Naive thymus-derived CD4-positive, alpha-beta T cell (primary cell): Measurements from ENCODE around the gene PTPRN. TPM values are rescaled to one million over a fixed set of nuclear protein-coding genes. Genes with fewer than 3 reads are reported as not detected.

Experiments
- ATAC-seq: fragments of 150-1000 bp; cut with Tn5 transposase; 2 replicates; pipeline ENCODE4 v1.10.0; 2021; ENCODE audit warnings: mild to moderate bottlenecking, moderate library complexity
- CTCF ChIA-PET: fragments of 350-600 bp; sonication (Branson Sonifier 250); formaldehyde crosslinking; loops from one replicate; lab custom pipeline; 2021; ENCODE audit warnings: antibody characterized with exemption; lab: Charles Lee
- POLR2A ChIA-PET: fragments of 350-600 bp; sonication (Branson Sonifier 250); formaldehyde crosslinking; loops from one replicate; lab custom pipeline; 2021; ENCODE audit warnings: antibody characterized with exemption, inconsistent platforms; lab: Charles Lee
- DNase-seq, 9 donors: peaks; one replicate each; pipeline versions ENCODE4 v3.0.0 to v3.0.0-alpha.2; 2020 to 2022; ENCODE audit warnings: mixed read lengths in 1 of 9
- H3K27ac ChIP-seq: one replicate; pipeline ENCODE4 v1.7.0; 2013; ENCODE audit warnings: mild to moderate bottlenecking, low read depth, low read length, moderate library complexity
- H3K27me3 ChIP-seq, 2 donors: one replicate each; pipeline ENCODE4 v1.7.0; 2013; ENCODE audit warnings: low read length in 2 of 2, mild to moderate bottlenecking in 2 of 2, moderate library complexity in 2 of 2; ENCODE audit not compliant: control insufficient read depth in 2 of 2, insufficient read depth in 2 of 2
- H3K36me3 ChIP-seq, 3 experiments: 1 replicate in 2 of 3; 2 replicates in 1 of 3; pipeline ENCODE4 v1.7.0; 2013; ENCODE audit warnings: low read length in 3 of 3, mild to moderate bottlenecking in 3 of 3, moderate library complexity in 1 of 3; ENCODE audit not compliant: insufficient read depth in 3 of 3, control insufficient read depth in 2 of 3
- H3K4me1 ChIP-seq, 2 donors: one replicate each; pipeline ENCODE4 v1.7.0; 2013; ENCODE audit warnings: low read length in 2 of 2, mild to moderate bottlenecking in 2 of 2, moderate library complexity in 1 of 2; ENCODE audit not compliant: control insufficient read depth in 2 of 2, insufficient read depth in 2 of 2
- H3K4me3 ChIP-seq: 2 replicates; pipeline ENCODE4 v1.7.0; 2013; ENCODE audit warnings: mild to moderate bottlenecking, low read length
- H3K9me3 ChIP-seq, 3 experiments: 1 replicate in 2 of 3; 2 replicates in 1 of 3; pipeline ENCODE4 v1.7.0; 2013; ENCODE audit warnings: low read length in 3 of 3; ENCODE audit not compliant: control insufficient read depth in 2 of 3
- H3K27ac Mint-ChIP-seq, 9 donors: one replicate each; pipeline ENCODE4 v1.8.0; 2020 to 2022; ENCODE audit warnings: mixed read lengths in 9 of 9, mild to moderate bottlenecking in 8 of 9, moderate library complexity in 5 of 9, inconsistent platforms in 2 of 9
- H3K27me3 Mint-ChIP-seq, 5 donors: one replicate each; pipeline ENCODE4 v1.8.0; 2021 to 2022; ENCODE audit warnings: mixed read lengths in 5 of 5, mild to moderate bottlenecking in 1 of 5
- H3K36me3 Mint-ChIP-seq, 5 donors: one replicate each; pipeline ENCODE4 v1.8.0; 2020 to 2022; ENCODE audit warnings: mixed read lengths in 5 of 5, mild to moderate bottlenecking in 3 of 5, inconsistent platforms in 1 of 5
- H3K4me1 Mint-ChIP-seq, 7 donors: one replicate each; pipeline ENCODE4 v1.8.0; 2020 to 2022; ENCODE audit warnings: mixed read lengths in 7 of 7, mild to moderate bottlenecking in 3 of 7, inconsistent platforms in 1 of 7
- H3K4me3 Mint-ChIP-seq, 10 donors: one replicate each; pipeline ENCODE4 v1.8.0; 2020 to 2022; ENCODE audit warnings: mild to moderate bottlenecking in 10 of 10, mixed read lengths in 10 of 10, moderate library complexity in 6 of 10, inconsistent platforms in 2 of 10
- H3K9me3 Mint-ChIP-seq, 11 donors: one replicate each; pipeline ENCODE4 v1.8.0; 2020 to 2022; ENCODE audit warnings: mixed read lengths in 11 of 11, mild to moderate bottlenecking in 4 of 11, inconsistent platforms in 1 of 11, moderate library complexity in 1 of 11
- intact Hi-C, 2 donors: fragments of 100-400 bp; cut with micrococcal nuclease; formaldehyde crosslinking; loops; one replicate each; pipeline ENCODE4 v1.15.1; 2023
- polyA plus RNA-seq, 2 donors: library from polyadenylated mRNA; unstranded; fragments of 300-500 nt; fragmentation: Illumina TruSeq; gene quantifications; one replicate each; pipeline ENCODE4 v1.2.3, GENCODE V29; 2021
- total RNA-seq, 6 experiments: library from RNA in 5 of 6; stranded (reverse) in 5 of 6; gene quantifications; 1 replicate in 5 of 6; 2 replicates in 1 of 6; pipeline ENCODE4 v1.2.3 and lab custom pipeline; 2021 to 2026

PTPRN gene
- total and polyA plus RNA-seq, 7 experiments from 2014 or later: 0.48 TPM; not detected in 6

- CTCF ChIA-PET: interaction anchor here (0.6 to 12.9 kb wide), 12 partner anchors 8 to 989 kb away, joined by 3 to 194 read pairs (median 5); partner anchors contain the start of genes ANKZF1, ATG9A, CNPPD1 and TUBA4A
- H3K4me1 Mint-ChIP-seq: peaks cover 32 to 58% (median 53%) of the 10 kb centered on the region in 7 donors
- peak overlapping the region; percentile 73 for H3K4me3 ChIP-seq
- H3K4me1 ChIP-seq: peaks cover 22 to 33% of the 10 kb centered on the region in 2 donors
- H3K27ac Mint-ChIP-seq: peak overlapping the region; percentile 94 to 100 (median 99)
- peaks cover 11 to 34% (median 28%) of the 10 kb centered on the region in 3 experiments for H3K36me3 ChIP-seq
- peak overlapping the region; percentile 98 for H3K27ac ChIP-seq
- DNase-seq (no peak), ATAC-seq (no peak)
- H3K4me3 Mint-ChIP-seq: peak overlapping the region; percentile 85 to 98 (median 97)
- H3K9me3 ChIP-seq: no peaks in the 10 kb centered on the region
- intact Hi-C loops: loop anchor here (1.0 to 5.0 kb wide), 25 partner anchors 16 to 710 kb away; partner anchors contain the start of genes ANKZF1 (in 2 of the 2), ATG9A (in 2 of the 2), CNOT9 (in 2 of the 2) and GMPPA (in 2 of the 2)
- no peaks in the 10 kb centered on the region for H3K27me3 ChIP-seq
- POLR2A ChIA-PET: interaction anchor here (0.6 to 8.2 kb wide), 20 partner anchors 9 to 264 kb away, joined by 3 to 214 read pairs (median 4); partner anchors contain the start of genes ABCB6, ANKZF1, ATG9A and CHPF
- no peaks in the 10 kb centered on the region for H3K9me3 Mint-ChIP-seq
- peaks cover 0 to 25% (median 8%) of the 10 kb centered on the region in 5 donors for H3K36me3 Mint-ChIP-seq
- H3K27me3 Mint-ChIP-seq: peaks cover 0 to 5% (median 0%) of the 10 kb centered on the region in 5 donors
Observed at GRCh38 chr2:219278655-219279150, 30.5 kb downstream of the PTPRN start.

DNA sequence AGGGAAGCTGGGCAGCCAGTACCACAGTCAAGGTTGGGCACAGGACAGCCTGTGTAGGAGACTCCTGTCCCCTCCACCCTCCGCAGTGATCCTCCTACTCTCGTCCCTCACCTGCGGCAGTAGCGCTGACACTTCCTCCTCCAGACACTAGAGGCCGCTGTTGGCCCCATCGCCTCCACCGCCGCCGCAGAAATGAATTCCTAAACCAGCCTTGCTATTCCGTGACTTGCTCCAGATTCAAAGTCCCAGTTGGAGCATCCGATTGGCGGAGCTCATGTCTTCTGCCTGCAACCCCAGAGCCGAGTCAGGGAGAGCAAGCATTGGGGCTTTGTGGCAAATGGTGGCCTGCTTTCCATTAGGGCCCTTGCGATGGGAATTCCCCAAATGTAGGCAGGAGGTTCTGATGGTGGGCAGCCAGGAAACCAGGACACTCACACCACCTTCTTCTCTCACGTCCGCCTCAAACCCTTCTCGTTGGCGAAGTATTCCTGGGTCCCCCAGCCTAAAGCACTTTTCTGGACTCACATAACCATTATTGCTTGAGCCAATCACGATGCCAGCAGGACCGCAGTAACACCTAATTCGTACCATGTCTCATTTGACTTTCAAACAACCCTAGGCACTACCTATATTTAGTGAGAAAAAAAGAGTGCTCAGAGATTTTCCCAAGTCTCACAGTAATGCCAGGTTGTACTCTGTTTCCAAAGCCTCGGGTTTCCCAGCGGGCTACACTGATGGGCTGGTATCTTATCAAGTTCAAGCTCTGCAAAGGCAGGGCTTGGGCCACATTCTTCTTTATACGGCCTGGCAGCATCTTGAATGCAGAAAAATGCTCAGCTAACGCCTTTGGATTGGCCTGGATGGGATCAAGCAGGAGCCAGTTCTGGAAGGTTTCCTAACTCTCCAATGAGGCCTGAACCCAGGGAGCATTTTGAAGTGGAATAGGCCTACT, 31.2 kb downstream of the PTPRN start:
- Mint-ChIP-seq H3K27ac (peak overlapping the region; percentile 94 to 100 (median 99)), H3K4me3 (peak overlapping the region; percentile 76 to 98 (median 94))

GRCh38 chr2:219274361-219274921, 34.8 kb downstream of the PTPRN start:
- ATAC-seq (no peak), DNase-seq (no peak)
- H3K27me3 ChIP-seq: no peaks in the 10 kb centered on the region
- peaks cover 13 to 17% of the 10 kb centered on the region in 2 donors for H3K4me1 ChIP-seq
- POLR2A ChIA-PET: interaction anchor here (0.9 to 3.2 kb wide), 3 partner anchors 19 to 22 kb away, joined by 3 to 12 read pairs (median 3); partner anchors contain the start of genes TUBA4A and TUBA4B
- peaks cover 15 to 22% (median 22%) of the 10 kb centered on the region in 7 donors for H3K4me1 Mint-ChIP-seq
- H3K36me3 ChIP-seq: no peaks in the 10 kb centered on the region
- no peaks in the 10 kb centered on the region for H3K9me3 Mint-ChIP-seq
- H3K27ac Mint-ChIP-seq: no peak overlapping the region
- CTCF ChIA-PET: interaction anchor here (1.2 to 12.9 kb wide), 3 partner anchors 12 to 22 kb away, joined by 4 to 194 read pairs (median 20); partner anchors contain the start of gene TUBA4A
- peaks cover 0 to 11% (median 0%) of the 10 kb centered on the region in 5 donors for H3K27me3 Mint-ChIP-seq
- intact Hi-C loops: no loop called here
- H3K4me3 Mint-ChIP-seq: no peak overlapping the region
- no peak overlapping the region for H3K27ac ChIP-seq
- no peaks in the 10 kb centered on the region for H3K36me3 Mint-ChIP-seq
- no peak overlapping the region for H3K4me3 ChIP-seq
- H3K9me3 ChIP-seq: no peaks in the 10 kb centered on the region

More for the DNA sequence above, 31.2 kb downstream of the PTPRN start:
- Mint-ChIP-seq H3K9me3 (no peaks in the 10 kb centered on the region), H3K27me3 (peaks cover 0 to 7% (median 0%) of the 10 kb centered on the region in 5 donors), H3K36me3 (peaks cover 0 to 20% (median 7%) of the 10 kb centered on the region in 5 donors), H3K4me1 (peaks cover 31 to 55% (median 50%) of the 10 kb centered on the region in 7 donors)
- Histone ChIP-seq H3K9me3 (no peaks in the 10 kb centered on the region), H3K27me3 (no peaks in the 10 kb centered on the region), H3K4me3 (peak overlapping the region; percentile 73), H3K27ac (peak overlapping the region; percentile 98), H3K36me3 (peaks cover 11 to 27% (median 24%) of the 10 kb centered on the region in 3 experiments), H3K4me1 (peaks cover 22 to 33% of the 10 kb centered on the region in 2 donors)
- CTCF ChIA-PET: interaction anchor here (0.9 to 12.9 kb wide), 11 partner anchors 18 to 119 kb away, joined by 3 to 194 read pairs (median 4); partner anchors contain the start of genes ANKZF1, ATG9A, CNPPD1 and TUBA4A
- intact Hi-C loops: loop anchor here (1.0 to 5.0 kb wide), 8 partner anchors 14 to 606 kb away; partner anchors contain the start of genes ABCB6 (in 1 of the 2), CHPF (in 1 of the 2), RNF25 (in 1 of the 2) and STK11IP (in 1 of the 2)
- ATAC-seq (no peak), DNase-seq (peak; percentile 60 to 83 (median 72))
- POLR2A ChIA-PET: interaction anchor here (0.8 to 8.2 kb wide), 14 partner anchors 8 to 265 kb away, joined by 3 to 214 read pairs (median 6); partner anchors contain the start of genes ANKZF1, ATG9A, CHPF and CNPPD1

DNA sequence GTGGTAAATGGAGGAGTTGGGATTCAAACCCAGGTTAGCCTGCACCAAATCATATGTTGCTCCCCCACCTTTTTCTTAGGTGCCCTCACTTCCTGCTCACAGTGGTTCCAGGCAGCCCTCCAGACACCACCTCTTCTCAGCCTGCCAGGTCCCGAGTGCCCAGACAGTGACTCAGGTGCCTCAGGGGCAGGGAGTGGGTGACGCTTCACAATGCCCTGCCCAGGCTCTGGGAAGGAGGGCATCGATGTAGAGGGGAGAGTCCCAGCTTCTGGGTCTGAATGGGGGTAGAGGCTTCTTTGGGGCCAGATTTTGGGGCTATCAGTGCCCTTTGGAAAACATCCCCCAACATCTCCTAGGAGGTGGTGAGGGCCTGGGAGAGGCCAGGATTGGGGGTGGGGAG, 35.3 kb downstream of the PTPRN start:
- H3K4me3 ChIP-seq: no peak overlapping the region
- H3K27me3 Mint-ChIP-seq: peaks cover 0 to 14% (median 0%) of the 10 kb centered on the region in 5 donors
- ATAC-seq: no peak
- ChIA-PET POLR2A (interaction anchor here (0.9 to 3.2 kb wide), 3 partner anchors 19 to 22 kb away, joined by 3 to 12 read pairs (median 3); partner anchors contain the start of genes TUBA4A and TUBA4B), CTCF (interaction anchor here (1.2 to 12.9 kb wide), 3 partner anchors 11 to 22 kb away, joined by 4 to 194 read pairs (median 20); partner anchors contain the start of gene TUBA4A)
- intact Hi-C loops: no loop called here
- peaks cover 13 to 17% of the 10 kb centered on the region in 2 donors for H3K4me1 ChIP-seq
- no peak overlapping the region for H3K27ac ChIP-seq
- no peaks in the 10 kb centered on the region for H3K9me3 ChIP-seq
- no peaks in the 10 kb centered on the region for H3K36me3 ChIP-seq
- H3K27me3 ChIP-seq: no peaks in the 10 kb centered on the region
- no peaks in the 10 kb centered on the region for H3K36me3 Mint-ChIP-seq
- no peak overlapping the region for H3K27ac Mint-ChIP-seq
- no peak overlapping the region for H3K4me3 Mint-ChIP-seq
- no peak for DNase-seq
- H3K9me3 Mint-ChIP-seq: no peaks in the 10 kb centered on the region
- peaks cover 14 to 20% (median 19%) of the 10 kb centered on the region in 7 donors for H3K4me1 Mint-ChIP-seq

GRCh38 chr2:219272995-219273394, 36.2 kb downstream of the PTPRN start:
- no peaks in the 10 kb centered on the region for H3K9me3 Mint-ChIP-seq
- no peak for ATAC-seq
- intact Hi-C loops: no loop called here

More at GRCh38 chr2:219272995-219273394, 36.2 kb downstream of the PTPRN start:
- H3K36me3 ChIP-seq: no peaks in the 10 kb centered on the region
- Mint-ChIP-seq H3K4me3 (no peak overlapping the region), H3K27me3 (peaks cover 0 to 16% (median 0%) of the 10 kb centered on the region in 5 donors), H3K36me3 (no peaks in the 10 kb centered on the region), H3K27ac (no peak overlapping the region), H3K4me1 (peaks cover 7 to 11% (median 10%) of the 10 kb centered on the region in 7 donors)
- DNase-seq: no peak
- no peaks in the 10 kb centered on the region for H3K27me3 ChIP-seq
- ChIA-PET CTCF (interaction anchor here (12.9 kb wide), 1 partner anchor 23 kb away, joined by 194 read pairs; no protein-coding TSS in a partner anchor), POLR2A (interaction anchor here (3.2 kb wide), 1 partner anchor 18 kb away, joined by 12 read pairs; the partner anchor contains the start of gene TUBA4A)
- peaks cover 4 to 7% of the 10 kb centered on the region in 2 donors for H3K4me1 ChIP-seq
- H3K4me3 ChIP-seq: no peak overlapping the region
- no peak overlapping the region for H3K27ac ChIP-seq
- no peaks in the 10 kb centered on the region for H3K9me3 ChIP-seq
